Upper lobe of left lung (tissue), 6 donors: ENCODE data around the gene CNTD1. TPM values are rescaled to one million over a fixed set of nuclear protein-coding genes. Genes with fewer than 3 reads are reported as not detected.

Experiments
- ATAC-seq, 2 donors: fragments of 200-7000 bp; cut with Tn5 transposase; one replicate each; pipeline ENCODE4 v1.9.1; 2022; ENCODE audit warnings: mild to moderate bottlenecking in 2 of 2, moderate library complexity in 2 of 2; ENCODE audit not compliant: low FRiP score in 2 of 2
- DNase-seq, 2 donors: peaks; one replicate each; pipeline ENCODE4 v3.0.0-alpha.2; 2019 to 2020
- H3K27ac ChIP-seq, 4 donors: fragments of 200-600 bp; sonication (generic); one replicate each; pipeline ENCODE4 v1.5.1; 2016 to 2019
- H3K27me3 ChIP-seq, 4 donors: fragments of 200-600 bp; sonication (generic); one replicate each; pipeline ENCODE4 v1.5.1; 2017 to 2019
- H3K36me3 ChIP-seq, 4 donors: fragments of 200-600 bp; sonication (generic); one replicate each; pipeline ENCODE4 v1.5.1; 2016 to 2019
- H3K4me1 ChIP-seq, 4 donors: fragments of 200-600 bp; sonication (generic); one replicate each; pipeline ENCODE4 v1.5.1; 2018 to 2019
- H3K4me3 ChIP-seq, 4 donors: fragments of 200-600 bp; sonication (generic); one replicate each; pipeline ENCODE4 v1.5.1; 2017 to 2019; ENCODE audit warnings: mild to moderate bottlenecking in 2 of 4, moderate library complexity in 1 of 4
- H3K9me3 ChIP-seq, 4 donors: fragments of 200-600 bp; sonication (generic); one replicate each; pipeline ENCODE4 v1.5.1; 2018 to 2019
- CTCF ChIP-seq, 6 experiments: fragments of 450-650 bp in 4 of 6; fragments of 200-600 bp in 2 of 6; sonication (generic) in 2 of 6; IDR thresholded peaks; one replicate each; pipeline ENCODE4 v1.5.1; 2016 to 2019; ENCODE audit warnings: antibody characterized with exemption in 6 of 6
- EP300 ChIP-seq, 4 donors: sonication (generic); formaldehyde crosslinking; IDR thresholded peaks; one replicate each; pipeline ENCODE4 v1.5.1; 2017; ENCODE audit warnings: antibody characterized with exemption in 4 of 4, control low read depth in 2 of 4
- POLR2A ChIP-seq, 4 donors: fragments of 450-650 bp; IDR thresholded peaks; one replicate each; pipeline ENCODE4 v1.5.1; 2016 to 2017; ENCODE audit warnings: antibody characterized with exemption in 4 of 4, mild to moderate bottlenecking in 2 of 4
- POLR2AphosphoS5 ChIP-seq, 2 donors: sonication (generic); formaldehyde crosslinking; IDR thresholded peaks; one replicate each; pipeline ENCODE4 v1.5.1; 2017; ENCODE audit warnings: antibody characterized with exemption in 2 of 2
- WGBS, 2 donors: methylation state at CpG; one replicate each; pipeline ENCODE4 v1.1.5; 2017 to 2018; 5-methylcytosine and 5-hydroxymethylcytosine counted together
- total RNA-seq, 6 donors: library from RNA; depleted of rRNA in 4 of 6; stranded (reverse); fragments of >200 nt in 4 of 6; gene quantifications; one replicate each; pipeline versions ENCODE4 v1.1.0 to v1.2.1, GENCODE V29; 2016 to 2021
- donor health status: DM: no; HTN: no; CAD: no; lungs with moderate emphysema.
- donor health status: DM: no; HTN: yes; CAD: no; lungs with severe emphysema.

The CNTD1 gene
- total RNA-seq, 6 donors from 2014 or later = 0.22 to 1.2 (median 0.39) TPM; not detected in 1

- WGBS, 2 donors = 55 to 72% methylated on average over 4 of the region's 4 CpGs
- Histone ChIP-seq H3K4me1 (peaks cover 9 to 25% (median 11%) of the 10 kb centered on the region in 4 donors), H3K27me3 (no peaks in the 10 kb centered on the region), H3K9me3 (no peaks in the 10 kb centered on the region), H3K27ac (peak overlapping the region; percentile 64 to 88 (median 80)), H3K4me3 (peak overlapping the region in 3 of 4 donors; percentile 40 to 51 (median 48)), H3K36me3 (no peaks in the 10 kb centered on the region)
- no peak for DNase-seq
- TF ChIP-seq EP300 (IDR thresholded peaks at IDR 0.05) (no peak), CTCF (IDR thresholded peaks at IDR 0.05) (no peak), POLR2A (IDR thresholded peaks at IDR 0.05) (no peak), POLR2AphosphoS5 (IDR thresholded peaks at IDR 0.05) (no peak)
- no peak for ATAC-seq
Observed at GRCh38 chr17:42853004-42853403, 54.3 kb downstream of the CNTD1 start.

GRCh38 chr17:42853597-42853967 is 54.9 kb downstream of the CNTD1 start:
- Histone ChIP-seq H3K4me3 (peak overlapping the region; percentile 3 to 51 (median 44)), H3K27ac (peak overlapping the region; percentile 64 to 88 (median 80)), H3K9me3 (no peaks in the 10 kb centered on the region), H3K27me3 (no peaks in the 10 kb centered on the region), H3K4me1 (peaks cover 9 to 25% (median 11%) of the 10 kb centered on the region in 4 donors), H3K36me3 (no peaks in the 10 kb centered on the region)
- TF ChIP-seq EP300 (IDR thresholded peaks at IDR 0.05) (no peak), POLR2A (IDR thresholded peaks at IDR 0.05) (no peak), CTCF (IDR thresholded peaks at IDR 0.05) (no peak), POLR2AphosphoS5 (IDR thresholded peaks at IDR 0.05) (no peak)
- 51 to 62% methylated on average over 5 of the region's 5 CpGs for WGBS, 2 donors
- no peak for DNase-seq
- no peak for ATAC-seq

- 70 to 78% methylated on average over 10 to 15 of the region's 15 CpGs for WGBS, 2 donors
- TF ChIP-seq EP300 (IDR thresholded peaks at IDR 0.05) (no peak), POLR2AphosphoS5 (IDR thresholded peaks at IDR 0.05) (no peak), CTCF (IDR thresholded peaks at IDR 0.05) (no peak), POLR2A (IDR thresholded peaks at IDR 0.05) (no peak)
- peak in 1 of 2 donors; percentile 40 for DNase-seq
- H3K27me3 ChIP-seq = no peaks in the 10 kb centered on the region
- H3K9me3 ChIP-seq = no peaks in the 10 kb centered on the region
- H3K4me1 ChIP-seq = peaks cover 8 to 25% (median 10%) of the 10 kb centered on the region in 4 donors
- peak overlapping the region; percentile 32 to 88 (median 72) for H3K27ac ChIP-seq
- no peaks in the 10 kb centered on the region for H3K36me3 ChIP-seq
- H3K4me3 ChIP-seq = peak overlapping the region; percentile 3 to 51 (median 44)
- ATAC-seq = no peak
Observed at GRCh38 chr17:42853968-42854790, 55.5 kb downstream of the CNTD1 start.

GRCh38 chr17:42855048-42855596 is 56.5 kb downstream of the CNTD1 start:
- ATAC-seq (no peak), DNase-seq (no peak)
- WGBS, 2 donors = 67 to 94% methylated on average over 1 to 8 of the region's 8 CpGs
- no peaks in the 10 kb centered on the region for H3K9me3 ChIP-seq
- H3K4me3 ChIP-seq = peak overlapping the region in 3 of 4 donors; percentile 40 to 51 (median 48)
- peaks cover 4 to 15% (median 5%) of the 10 kb centered on the region in 4 donors for H3K4me1 ChIP-seq
- TF ChIP-seq CTCF (IDR thresholded peaks at IDR 0.05) (no peak), POLR2AphosphoS5 (IDR thresholded peaks at IDR 0.05) (no peak), POLR2A (IDR thresholded peaks at IDR 0.05) (no peak), EP300 (IDR thresholded peaks at IDR 0.05) (no peak)
- no peaks in the 10 kb centered on the region for H3K36me3 ChIP-seq
- H3K27me3 ChIP-seq = no peaks in the 10 kb centered on the region
- peak overlapping the region; percentile 46 to 88 (median 62) for H3K27ac ChIP-seq
